HG02852 (cell line): Measurements from ENCODE around the gene DUSP8.
"Not testable (repeated sequence)": the region's sequence is repeated elsewhere in the genome, so short reads cannot be mapped to it uniquely, and the experiment has no call there.

Experiments used
- ATAC-seq: cut with Tn5 transposase; IDR thresholded peaks from one replicate; pipeline ENCODE4 v1.9.1; 2021; ENCODE audit warnings: mild to moderate bottlenecking, moderate library complexity; ENCODE audit not compliant: unreplicated experiment

The DUSP8 gene

DNA sequence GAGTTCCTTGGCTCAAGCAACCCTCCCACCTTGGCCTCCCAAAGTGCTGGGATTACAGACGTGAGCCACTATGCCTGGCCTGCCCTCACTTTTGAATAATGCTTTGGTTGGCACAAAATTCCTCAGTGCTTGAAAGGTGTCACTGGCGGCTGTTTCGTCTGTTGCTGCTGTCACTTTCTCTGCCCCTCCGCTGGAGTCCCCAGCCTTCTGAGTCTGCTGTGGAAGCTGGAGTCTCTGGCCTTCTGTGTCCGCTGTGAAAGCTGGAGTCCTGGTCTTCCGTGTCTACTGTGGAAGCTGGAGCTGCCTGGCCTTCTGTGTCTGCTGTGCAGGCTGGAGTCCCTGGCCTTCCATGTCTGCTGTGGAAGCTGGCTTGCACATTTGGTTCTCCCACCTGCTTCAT is 17.9 kb upstream of the DUSP8 start:
- ATAC-seq, result no peak

- ATAC-seq, result not testable (repeated sequence)
Observed at GRCh38 chr11:1589191-1589963, 17.3 kb upstream of the DUSP8 start.

GRCh38 chr11:1586699-1587098 is 14.6 kb upstream of the DUSP8 start:
- ATAC-seq, result no peak

DNA sequence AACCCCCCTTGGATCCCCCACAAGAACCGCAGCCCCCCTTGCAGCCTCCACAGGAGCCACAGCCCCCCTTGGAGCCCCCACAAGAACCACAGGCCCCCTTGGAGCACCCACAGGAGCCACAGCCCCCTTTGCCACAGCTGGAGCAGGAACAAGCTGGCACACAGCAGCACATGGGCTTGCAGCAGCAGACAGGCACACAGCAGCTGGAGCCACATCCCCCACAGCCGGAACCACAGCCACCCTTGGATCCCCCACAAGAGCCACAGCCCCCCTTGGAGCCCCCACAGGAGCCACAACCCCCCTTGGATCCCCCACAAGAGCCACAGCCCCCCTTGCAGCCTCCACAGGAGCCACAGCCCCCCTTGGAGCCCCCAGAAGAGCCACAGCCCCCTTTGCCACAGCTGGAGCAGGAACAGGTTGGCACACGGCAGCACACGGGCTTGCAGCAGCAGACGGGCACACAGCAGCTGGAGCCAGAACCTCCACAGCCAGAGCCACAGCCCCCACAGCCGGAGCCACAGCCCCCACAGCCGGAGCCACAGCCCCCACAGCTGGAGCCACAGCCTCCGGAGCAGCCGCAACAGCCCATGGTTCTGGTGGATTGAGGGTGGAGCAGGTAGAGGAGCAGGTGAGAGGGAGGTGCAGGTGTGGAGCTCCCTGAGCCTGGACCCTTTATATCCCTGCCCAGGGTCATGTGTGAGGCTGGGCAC is 12.7 kb upstream of the DUSP8 start, which contains the start of gene KRTAP5-1:
KRTAP5-1 (minus strand) TSS at position 623 of the 710 bp plus-strand sequence; CDS start at position 589, 34 bp downstream.
- ATAC-seq, result not testable (repeated sequence)

GRCh38 chr11:1582909-1583308 is 10.8 kb upstream of the DUSP8 start:
- not testable (repeated sequence) for ATAC-seq

DNA sequence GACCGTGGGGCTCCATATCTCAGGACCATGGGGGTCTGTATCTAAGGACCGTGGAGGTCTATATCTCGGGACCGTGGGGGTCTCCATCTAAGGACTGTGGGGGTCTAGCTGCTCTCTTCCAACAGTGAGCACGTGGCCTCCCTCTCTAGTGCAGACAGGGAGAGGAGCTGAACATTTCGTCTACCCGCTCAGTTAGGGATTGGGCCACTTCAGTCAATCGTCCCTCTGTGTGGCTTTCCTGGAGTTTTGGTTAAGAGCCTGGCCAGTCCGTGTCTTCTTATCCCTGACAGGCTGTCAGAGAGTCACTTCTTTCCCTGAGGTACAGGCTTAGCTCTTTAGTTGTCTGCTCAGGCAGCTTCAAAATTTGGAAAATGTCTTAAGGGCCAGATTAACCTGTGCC is 9.9 kb upstream of the DUSP8 start:
- ATAC-seq, result no peak

GRCh38 chr11:1576825-1577224 is 4.8 kb upstream of the DUSP8 start:
- ATAC-seq, result no peak

DNA sequence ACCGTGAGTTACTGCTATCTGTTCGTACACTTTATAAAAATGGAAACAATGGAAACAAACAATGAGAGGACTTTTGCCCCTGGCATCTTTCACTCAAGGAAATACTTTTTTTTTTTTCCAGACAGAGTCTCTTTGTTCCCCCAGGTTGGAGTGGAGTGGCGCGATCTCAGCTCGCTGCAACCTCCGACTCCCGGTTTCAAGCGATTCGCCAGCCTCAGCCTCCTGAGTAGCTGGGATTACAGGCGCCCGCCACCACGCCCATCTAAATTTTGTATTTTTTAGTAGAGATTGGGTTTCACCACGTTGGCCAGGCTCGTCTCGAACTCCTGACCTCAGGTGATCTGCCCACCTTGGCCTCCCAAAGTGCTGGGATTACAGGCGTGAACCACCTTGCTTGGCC is 3.7 kb upstream of the DUSP8 start:
- ATAC-seq, result not testable (repeated sequence)

GRCh38 chr11:1574933-1575242 is 2.8 kb upstream of the DUSP8 start:
- ATAC-seq, result no peak

- no peak for ATAC-seq
Observed at GRCh38 chr11:1574238-1574932, 2.3 kb upstream of the DUSP8 start.

GRCh38 chr11:1573903-1574237 is 1.8 kb upstream of the DUSP8 start:
- ATAC-seq, result no peak

DNA sequence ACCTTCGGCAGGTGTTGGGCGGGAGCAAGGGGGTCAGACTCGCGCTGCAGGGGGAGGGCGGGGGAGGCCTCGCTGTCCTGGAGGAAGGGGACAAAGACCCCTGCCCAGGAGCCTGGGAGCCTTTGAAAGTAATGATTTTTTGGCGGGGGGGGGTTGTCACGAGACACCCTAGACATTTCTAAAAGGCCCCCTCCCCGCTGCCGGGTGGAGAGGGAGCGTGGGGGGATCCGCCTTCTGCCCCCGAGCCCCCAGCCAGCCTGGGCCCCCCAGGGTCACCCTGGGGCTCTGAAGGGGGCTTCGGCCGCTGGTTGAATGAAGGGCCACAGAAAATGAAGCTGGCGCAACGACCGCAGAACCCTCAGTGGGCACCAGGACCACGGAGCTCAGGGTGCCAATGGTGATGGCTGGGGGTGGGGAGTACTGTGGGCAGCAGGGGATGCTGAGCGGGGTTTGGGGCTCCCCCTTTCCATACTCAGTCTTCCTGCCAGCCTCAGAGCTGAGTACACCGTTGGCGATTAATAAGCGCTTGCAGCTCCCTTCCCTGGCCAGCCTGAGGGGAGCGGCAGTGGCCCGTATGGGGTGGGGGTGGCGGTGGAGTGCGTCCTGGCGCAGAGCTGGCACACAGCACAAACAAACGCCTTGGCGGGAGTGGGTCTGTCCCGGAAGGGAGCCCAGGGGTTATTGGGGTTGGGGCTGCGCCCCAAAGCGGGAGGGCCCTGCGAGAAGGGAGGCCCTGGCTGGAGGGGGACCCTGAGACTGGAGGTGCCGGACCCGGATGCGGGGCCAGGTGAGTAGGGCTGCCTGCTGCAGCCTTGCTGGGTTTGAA is 1.2 kb upstream of the DUSP8 start:
- ATAC-seq, result no peak

- peak; percentile 15 for ATAC-seq
Observed at GRCh38 chr11:1571760-1572196, 293 bp downstream of the DUSP8 start.

GRCh38 chr11:1570896-1571759 is 943 bp downstream of the DUSP8 start:
- ATAC-seq, result no peak

DNA sequence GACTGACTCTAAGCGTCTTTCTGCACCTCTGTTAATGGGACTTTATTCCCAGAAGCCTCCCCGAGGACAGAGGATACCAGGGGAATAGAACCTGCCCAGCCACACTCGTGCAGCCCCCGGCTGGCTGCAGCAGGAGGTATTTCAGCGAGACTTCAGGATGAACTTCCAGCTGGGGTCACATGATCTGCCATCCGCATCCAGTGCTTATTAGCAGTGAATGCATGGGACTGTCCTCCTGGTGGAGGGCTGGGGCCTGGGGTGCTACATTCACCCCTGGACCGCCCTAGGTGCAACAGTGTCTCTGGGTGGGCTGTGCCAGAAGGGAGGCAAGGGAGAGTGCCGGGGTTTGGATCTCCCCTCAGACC is 1.6 kb downstream of the DUSP8 start:
- ATAC-seq, result no peak

GRCh38 chr11:1570001-1570453 is 2.0 kb downstream of the DUSP8 start:
- no peak for ATAC-seq

DNA sequence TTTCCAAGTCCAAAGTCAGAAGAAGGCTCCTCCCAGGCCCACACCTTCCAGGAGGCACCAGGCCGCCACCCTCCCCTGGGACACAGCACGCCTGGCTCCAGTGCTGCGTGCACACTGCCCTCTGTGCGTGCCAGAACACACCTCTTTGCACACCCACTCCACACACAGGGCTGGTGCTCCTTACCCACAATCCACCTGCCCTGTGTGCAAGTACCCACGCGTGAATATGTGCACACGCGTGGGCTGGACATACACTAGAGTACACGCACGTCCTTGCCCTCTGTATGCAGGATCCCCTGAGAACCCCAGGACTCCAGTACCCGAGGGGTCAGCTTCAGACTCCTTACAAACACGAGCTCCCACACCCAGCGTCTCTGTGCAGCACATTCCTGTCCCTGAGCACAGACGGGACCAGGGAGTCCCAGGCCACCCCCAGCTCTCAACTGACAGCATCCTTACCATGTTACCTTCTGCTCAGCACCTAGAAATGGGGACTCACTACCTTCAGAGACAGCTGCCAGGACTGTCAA is 2.8 kb downstream of the DUSP8 start:
- ATAC-seq, result no peak

DNA sequence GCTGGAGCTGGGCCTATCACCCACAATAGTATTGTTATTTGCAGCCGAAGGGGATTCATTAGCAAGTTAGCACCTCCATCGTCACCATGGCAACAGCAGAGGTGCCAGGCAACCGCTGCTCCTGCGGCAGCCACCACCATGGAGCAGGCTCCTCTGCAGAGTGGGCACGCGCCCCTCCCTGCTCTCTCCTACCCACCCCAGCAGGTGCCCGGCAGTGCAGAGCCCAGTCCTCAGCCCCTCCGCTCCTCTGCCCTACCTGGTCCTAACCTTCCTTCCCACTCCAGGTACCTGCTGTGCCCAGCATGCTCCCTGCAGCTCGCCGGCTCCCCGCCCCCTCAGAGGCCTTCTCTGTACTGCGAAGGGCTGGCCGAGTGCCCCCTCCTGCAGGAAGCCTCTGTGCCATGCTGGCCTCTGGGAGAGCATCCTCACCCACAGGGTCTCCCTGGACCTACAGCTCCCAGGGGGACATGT is 3.6 kb downstream of the DUSP8 start:
- ATAC-seq, result no peak

DNA sequence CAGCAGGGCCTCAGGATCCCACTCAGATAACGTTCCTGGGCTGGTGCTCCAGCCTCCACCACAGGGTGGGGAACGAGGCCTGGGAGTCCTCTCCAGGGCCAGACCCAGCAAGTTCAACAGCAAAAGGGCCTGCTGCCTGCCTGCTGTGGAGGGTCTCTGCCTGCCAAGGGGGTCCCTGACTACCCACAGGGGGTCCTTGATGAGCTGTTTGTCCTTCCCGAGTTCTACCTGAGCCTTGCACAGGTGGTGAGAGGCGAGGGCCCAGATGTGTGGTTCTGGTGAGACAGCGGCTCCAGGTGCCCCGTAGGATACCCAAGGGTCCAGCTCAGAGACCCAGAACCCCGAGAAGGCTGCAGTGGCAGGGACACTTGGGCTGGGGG is 4.4 kb downstream of the DUSP8 start:
- ATAC-seq, result no peak
